ENCODE results near the gene NRCAM. TPM values are rescaled to one million over a fixed set of nuclear protein-coding genes. Genes with fewer than 3 reads are reported as not detected.

NRCAM gene
- total and polyA plus RNA-seq, 2 of the 8 experiments (the other 6 are each of a cell fraction or from before 2014, with no cell fraction given): 2.7 to 3.8 TPM

DNA sequence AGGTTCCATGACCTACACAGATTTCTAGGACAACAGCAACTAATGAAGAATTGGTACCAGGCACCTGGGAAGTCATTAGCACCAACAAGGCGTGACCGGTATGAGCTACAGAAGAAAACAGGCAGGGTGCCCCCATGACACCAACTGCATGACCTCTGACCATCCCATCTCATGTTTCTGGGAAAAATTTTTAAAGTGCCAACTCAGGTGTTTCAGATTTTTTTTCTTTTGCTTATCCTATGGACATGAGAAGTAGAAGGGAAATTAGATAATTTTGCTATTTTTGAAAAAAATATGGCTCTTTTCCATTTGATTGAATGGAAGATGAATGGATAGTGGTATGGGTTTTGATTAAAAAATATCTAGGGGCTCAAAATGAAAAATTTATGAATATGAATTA is 154.8 kb downstream of the NRCAM start:
- no peak overlapping the region for H3K23ac ChIP-seq (ENCODE audit: insufficient read length)
- WGBS, 2 experiments (ENCODE audit: extremely low coverage in 1 of 2, insufficient coverage in 1 of 2, insufficient read length in 1 of 2, insufficient replicate concordance in 2 of 2, low coverage in 1 of 2, low lambda C conversion rate in 2 of 2, missing lambda C conversion rate in 1 of 2): 97% methylated on average over 2 of the region's 2 CpGs; no CpG with 5 or more reads in 1 of the 2 experiments
- no peaks in the 10 kb centered on the region for H3K79me1 ChIP-seq (ENCODE audit: low read depth, low read length)
- no peaks in the 10 kb centered on the region for H3K23me2 ChIP-seq (ENCODE audit: low read depth, low read length)
- H3K27me3 ChIP-seq (replicated peaks in 1 of 4; ENCODE audit: control insufficient read depth in 3 of 4, extremely low read depth in 1 of 4, insufficient read depth in 3 of 4, low read length in 3 of 4): no peaks in the 10 kb centered on the region
- POLR2A ChIA-PET (ENCODE audit: partially characterized antibody): no interaction called here
- H3K4me2 ChIP-seq (ENCODE audit: insufficient read depth in 1 of 2, low read depth in 2 of 2, low read length in 2 of 2): no peak overlapping the region
- no peak for FAIRE-seq
- no peak overlapping the region for H2BK15ac ChIP-seq (ENCODE audit: low read length)
- no peaks in the 10 kb centered on the region for H4K20me1 ChIP-seq (replicated peaks in 1 of 2; ENCODE audit: control insufficient read depth in 1 of 2, insufficient read depth in 2 of 2, low read length in 2 of 2)
- no peak overlapping the region for H2AFZ ChIP-seq (ENCODE audit: low read length)
- H2BK5ac ChIP-seq (ENCODE audit: low read depth, low read length): no peak overlapping the region
- no peaks in the 10 kb centered on the region for H3K4me1 ChIP-seq (replicated peaks in 1 of 4; ENCODE audit: control insufficient read depth in 3 of 4, insufficient read depth in 4 of 4, low read length in 3 of 4)
- CTCF ChIA-PET (ENCODE audit: partially characterized antibody): no interaction called here
- H3K18ac ChIP-seq (ENCODE audit: extremely low read depth, low read length): no peak overlapping the region
- H3K36me3 ChIP-seq (ENCODE audit: control insufficient read depth in 2 of 4, insufficient read depth in 4 of 4, low read length in 3 of 4): no peaks in the 10 kb centered on the region
- no peak overlapping the region for H3K56ac ChIP-seq (replicated peaks; ENCODE audit: insufficient read length, low read depth, low read length)
- no peak overlapping the region for H2AK5ac ChIP-seq (ENCODE audit: low read depth, low read length)
- H3K9me3 ChIP-seq (ENCODE audit: insufficient read depth in 2 of 2, low read depth in 1 of 2, low read length in 1 of 2): no peaks in the 10 kb centered on the region
- H2BK120ac ChIP-seq (replicated peaks; ENCODE audit: low read depth, low read length): no peak overlapping the region
- H4K5ac ChIP-seq (ENCODE audit: insufficient read length, low read depth, low read length): no peak overlapping the region
- DNase-seq (ENCODE audit: low read depth in 1 of 2, low spot score in 2 of 2): no peak
- H3K79me2 ChIP-seq (ENCODE audit: control insufficient read depth in 1 of 2, insufficient read depth in 2 of 2, low read length in 2 of 2): no peaks in the 10 kb centered on the region
- H3K27ac ChIP-seq (ENCODE audit: low read depth, low read length): no peak overlapping the region
- H4K91ac ChIP-seq (replicated peaks; ENCODE audit: insufficient read length, low read length): no peak overlapping the region
- H3K9ac ChIP-seq (replicated peaks in 1 of 4; ENCODE audit: extremely low read depth in 1 of 4, low read depth in 3 of 4, low read length in 3 of 4): no peak overlapping the region
- H4K8ac ChIP-seq (ENCODE audit: extremely low read depth, insufficient read depth, low read length): no peak overlapping the region
- H3K14ac ChIP-seq (ENCODE audit: insufficient read length): no peak overlapping the region
- no peak overlapping the region for H2BK12ac ChIP-seq (ENCODE audit: low read depth, low read length)
- no peak overlapping the region for H3K4ac ChIP-seq (replicated peaks; ENCODE audit: insufficient read length, low read depth, low read length)
- no peak overlapping the region for H2BK20ac ChIP-seq (ENCODE audit: low read length)
- no peak overlapping the region for H3K4me3 ChIP-seq (ENCODE audit: extremely low read depth in 1 of 4, insufficient read depth in 2 of 4, low read depth in 3 of 4, low read length in 4 of 4)
- no peak for TF ChIP-seq BRCA1 (IDR thresholded peaks at IDR 0.05; ENCODE audit: low read depth, low read length)
- no peak for TF ChIP-seq YY1 (IDR thresholded peaks at IDR 0.05; ENCODE audit: low read depth, low read length)
- TF ChIP-seq CBX5 (IDR thresholded peaks at IDR 0.05; ENCODE audit: low read depth, low read length): no peak
- TF ChIP-seq JUND (IDR thresholded peaks at IDR 0.05; ENCODE audit: low read length): no peak
- TF ChIP-seq RBBP5 (IDR thresholded peaks at IDR 0.05; ENCODE audit: borderline replicate concordance, low read depth, low read length): no peak
- no peak for TF ChIP-seq MAFK (IDR thresholded peaks at IDR 0.05; ENCODE audit: low read depth, low read length)
- TF ChIP-seq SUZ12 (IDR thresholded peaks at IDR 0.05; ENCODE audit: low read length): no peak
- no peak for TF ChIP-seq RAD21 (IDR thresholded peaks at IDR 0.05 in 1 of 2, conservative IDR thresholded peaks at IDR 0.05 in 1 of 2; ENCODE audit: low read depth in 2 of 2, low read length in 2 of 2)
- no peak for TF ChIP-seq KDM1A (IDR thresholded peaks at IDR 0.05; ENCODE audit: borderline replicate concordance, low read length)

All from H1 (cell line).